Karpas-422 (cell line): ENCODE results near the gene H3-3A. TPM values are rescaled to one million over a fixed set of nuclear protein-coding genes. Genes with fewer than 3 reads are reported as not detected.

Experiments used
- DNase-seq: peaks from one replicate; pipeline ENCODE4 v3.0.0-alpha.2; 2015
- H2AFZ ChIP-seq: fragments of 200-600 bp; sonication (generic); 2 replicates; pipeline ENCODE4 v1.6.1; 2014; ENCODE audit warnings: antibody characterized with exemption, low read length, mixed read lengths
- H3K27ac ChIP-seq: fragments of 200-600 bp; sonication (generic); 2 replicates; pipeline ENCODE4 v1.5.1; 2014; ENCODE audit warnings: mild to moderate bottlenecking, low read length, moderate library complexity
- H3K27me3 ChIP-seq: fragments of 200-600 bp; sonication (generic); 2 replicates; pipeline ENCODE4 v1.6.1; 2014; ENCODE audit warnings: low read length, mixed read lengths
- H3K36me3 ChIP-seq: fragments of 200-600 bp; sonication (generic); 2 replicates; pipeline ENCODE4 v1.6.1; 2014; ENCODE audit warnings: low read length, mixed read lengths; ENCODE audit not compliant: insufficient read depth
- H3K4me1 ChIP-seq: fragments of 200-600 bp; sonication (generic); 2 replicates; pipeline ENCODE4 v1.6.1; 2014; ENCODE audit warnings: mild to moderate bottlenecking, low read length, mixed read lengths
- H3K4me2 ChIP-seq: fragments of 200-600 bp; sonication (generic); 2 replicates; pipeline ENCODE4 v1.6.1; 2014; ENCODE audit warnings: low read length, low read depth, mild to moderate bottlenecking; ENCODE audit not compliant: poor library complexity, severe bottlenecking
- H3K4me3 ChIP-seq: fragments of 200-600 bp; sonication (generic); 2 replicates; pipeline ENCODE4 v1.5.1; 2014; ENCODE audit warnings: mild to moderate bottlenecking, antibody characterized with exemption, low read length, mixed read lengths
- H3K79me2 ChIP-seq: fragments of 200-600 bp; sonication (generic); 2 replicates; pipeline ENCODE4 v1.6.1; 2014; ENCODE audit warnings: mild to moderate bottlenecking, low read length, mixed read lengths
- H3K9ac ChIP-seq: fragments of 200-600 bp; sonication (generic); 2 replicates; pipeline ENCODE4 v1.6.0; 2014; ENCODE audit warnings: low read length
- H3K9me2 ChIP-seq: fragments of 200-600 bp; sonication (generic), shearing (Covaris generic); replicated peaks from 2 replicates; pipeline ENCODE4 v1.6.0; 2014; ENCODE audit warnings: mild to moderate bottlenecking, low read length, moderate library complexity; ENCODE audit not compliant: insufficient read depth
- H3K9me3 ChIP-seq: fragments of 300-700, 200-600 bp; sonication (generic); 2 replicates; pipeline ENCODE4 v1.6.1; 2014; ENCODE audit warnings: low read length, mixed read lengths
- H4K20me1 ChIP-seq: fragments of 200-600 bp; sonication (generic); 2 replicates; pipeline ENCODE4 v1.6.1; 2014; ENCODE audit warnings: mild to moderate bottlenecking, antibody characterized with exemption, low read length, low read depth; ENCODE audit not compliant: insufficient read depth
- total RNA-seq: library from RNA; depleted of rRNA; stranded (reverse); fragments of >200 nt; shearing (Covaris generic); gene quantifications from 2 replicates; pipeline ENCODE4 v1.2.3, GENCODE V29; 2014; ENCODE audit warnings: low replicate concordance

H3-3A gene
- total RNA-seq, 1 experiment from 2014 or later, result 436 TPM

- H3K9ac ChIP-seq, result no peak overlapping the region
- H3K27ac ChIP-seq, result no peak overlapping the region
- H3K79me2 ChIP-seq, result no peaks in the 10 kb centered on the region
- H3K4me1 ChIP-seq, result peaks cover 37% of the 10 kb centered on the region
- H3K9me3 ChIP-seq, result no peaks in the 10 kb centered on the region
- no peaks in the 10 kb centered on the region for H3K9me2 ChIP-seq
- H3K4me2 ChIP-seq, result peak overlapping the region; percentile 57
- H4K20me1 ChIP-seq, result no peaks in the 10 kb centered on the region; the same call in 1 of the 2 replicates
- no peaks in the 10 kb centered on the region for H3K27me3 ChIP-seq
- H3K36me3 ChIP-seq, result no peaks in the 10 kb centered on the region
- no peak for DNase-seq
- no peak overlapping the region for H2AFZ ChIP-seq
- H3K4me3 ChIP-seq, result peak overlapping the region; percentile 51
Measured at GRCh38 chr1:226108935-226109828, 46.7 kb downstream of the H3-3A start.

GRCh38 chr1:226109829-226110248 lies 47.3 kb downstream of the H3-3A start:
- Histone ChIP-seq H3K9me2 (no peaks in the 10 kb centered on the region), H4K20me1 (no peaks in the 10 kb centered on the region), H2AFZ (peak overlapping the region; percentile 96), H3K9ac (peak overlapping the region; percentile 86), H3K9me3 (no peaks in the 10 kb centered on the region), H3K36me3 (no peaks in the 10 kb centered on the region), H3K27ac (peak overlapping the region; percentile 61), H3K79me2 (no peaks in the 10 kb centered on the region), H3K4me1 (peaks cover 37% of the 10 kb centered on the region), H3K27me3 (no peaks in the 10 kb centered on the region), H3K4me3 (peak overlapping the region; percentile 87), H3K4me2 (peak overlapping the region; percentile 100)
- DNase-seq, result peak; percentile 93

DNA sequence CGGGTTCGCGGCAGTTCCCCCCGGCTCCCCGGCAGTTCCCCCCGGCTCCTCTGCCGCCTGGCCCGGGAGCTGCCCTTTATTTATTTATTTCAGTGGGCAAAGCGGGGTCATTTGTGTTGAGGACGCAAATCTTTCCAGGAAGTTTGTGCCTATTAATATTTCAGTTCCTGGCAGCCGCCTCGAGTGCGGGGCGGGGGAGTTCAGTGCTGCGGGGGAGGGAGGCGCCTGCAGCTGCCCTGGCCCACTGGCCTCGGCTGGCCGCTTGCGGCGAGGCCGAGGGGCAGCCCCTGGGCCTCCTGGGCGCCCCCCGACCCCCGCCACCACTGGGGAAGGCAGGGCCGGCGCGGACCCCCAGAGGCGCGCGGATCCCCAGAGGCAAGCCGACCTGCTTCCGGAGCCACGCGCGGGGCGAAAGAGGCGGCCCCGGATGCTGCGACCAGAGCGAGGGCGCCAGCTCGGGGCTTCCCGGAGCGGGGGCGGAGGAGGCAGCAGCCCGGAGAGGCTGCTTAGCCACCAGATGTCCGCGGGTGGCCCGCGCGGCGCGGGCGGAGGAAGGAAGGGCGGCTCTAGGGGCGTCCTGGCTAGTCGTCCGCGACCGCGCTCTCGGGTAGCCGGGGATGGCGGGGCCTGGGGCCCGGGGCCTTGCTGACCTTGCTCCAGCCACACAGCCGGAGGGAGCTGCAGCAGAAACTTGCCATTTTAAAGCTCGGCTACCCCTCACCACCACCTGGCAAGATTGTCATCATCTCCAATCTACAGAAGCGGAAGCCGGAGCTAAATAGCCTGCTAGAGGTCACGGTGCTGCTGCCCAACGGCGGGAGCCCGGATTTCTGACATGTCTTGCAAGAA lies 48.0 kb downstream of the H3-3A start:
- Histone ChIP-seq H3K27me3 (no peaks in the 10 kb centered on the region), H2AFZ (peak overlapping the region; percentile 96), H3K9ac (peak overlapping the region; percentile 86), H3K4me1 (peaks cover 37% of the 10 kb centered on the region), H3K9me3 (no peaks in the 10 kb centered on the region), H4K20me1 (no peaks in the 10 kb centered on the region), H3K27ac (peak overlapping the region; percentile 61), H3K36me3 (no peaks in the 10 kb centered on the region), H3K4me2 (peak overlapping the region; percentile 100), H3K9me2 (no peaks in the 10 kb centered on the region), H3K4me3 (peak overlapping the region; percentile 87), H3K79me2 (no peaks in the 10 kb centered on the region)
- DNase-seq, result peak; percentile 83

DNA sequence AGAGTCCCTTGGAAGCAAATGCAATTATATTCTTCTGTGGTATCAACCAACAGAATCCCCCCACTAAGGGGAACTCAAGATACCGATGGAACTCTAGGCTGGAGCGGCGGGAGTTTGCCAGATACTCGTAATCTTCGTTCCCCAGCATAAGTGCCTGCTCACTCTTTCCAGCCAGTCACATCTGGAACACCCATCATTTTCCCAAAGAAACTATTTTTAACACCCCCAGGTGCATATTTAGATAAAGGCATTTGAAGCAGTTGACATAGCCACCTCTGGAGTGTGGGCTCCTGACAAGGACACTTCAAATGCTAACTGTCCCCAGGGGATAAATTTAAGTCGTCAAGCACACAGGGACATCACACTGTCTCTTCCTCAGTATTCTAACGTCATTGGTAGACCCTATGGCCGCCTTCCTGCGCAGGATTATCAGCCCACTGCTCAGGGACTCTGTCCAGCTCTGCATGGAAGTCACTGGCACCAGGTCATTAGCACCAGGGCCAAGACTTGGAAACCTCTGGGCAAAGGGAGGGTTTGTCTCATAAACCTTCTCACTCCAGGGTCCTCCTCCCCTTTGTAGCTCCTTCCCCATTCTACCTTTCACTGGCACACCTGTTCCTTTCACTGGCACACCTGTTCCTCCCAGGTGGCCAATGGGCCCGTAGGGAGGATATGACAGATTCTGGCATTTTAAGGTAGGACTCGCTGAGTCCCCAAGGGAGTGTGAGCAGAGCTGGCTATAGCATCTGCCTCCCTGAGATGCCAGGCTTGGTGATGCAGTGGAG lies 48.8 kb downstream of the H3-3A start:
- H3K9me3 ChIP-seq, result no peaks in the 10 kb centered on the region
- no peak for DNase-seq
- peaks cover 37% of the 10 kb centered on the region for H3K4me1 ChIP-seq
- H4K20me1 ChIP-seq, result no peaks in the 10 kb centered on the region
- H2AFZ ChIP-seq, result peak overlapping the region; percentile 96; the same call in 1 of the 2 replicates
- no peaks in the 10 kb centered on the region for H3K79me2 ChIP-seq
- peak overlapping the region; percentile 87 for H3K4me3 ChIP-seq
- H3K36me3 ChIP-seq, result no peaks in the 10 kb centered on the region
- H3K27me3 ChIP-seq, result no peaks in the 10 kb centered on the region
- H3K4me2 ChIP-seq, result peak overlapping the region; percentile 100
- H3K27ac ChIP-seq, result peak overlapping the region; percentile 61; the same call in 1 of the 2 replicates
- H3K9ac ChIP-seq, result peak overlapping the region; percentile 86
- no peaks in the 10 kb centered on the region for H3K9me2 ChIP-seq

DNA sequence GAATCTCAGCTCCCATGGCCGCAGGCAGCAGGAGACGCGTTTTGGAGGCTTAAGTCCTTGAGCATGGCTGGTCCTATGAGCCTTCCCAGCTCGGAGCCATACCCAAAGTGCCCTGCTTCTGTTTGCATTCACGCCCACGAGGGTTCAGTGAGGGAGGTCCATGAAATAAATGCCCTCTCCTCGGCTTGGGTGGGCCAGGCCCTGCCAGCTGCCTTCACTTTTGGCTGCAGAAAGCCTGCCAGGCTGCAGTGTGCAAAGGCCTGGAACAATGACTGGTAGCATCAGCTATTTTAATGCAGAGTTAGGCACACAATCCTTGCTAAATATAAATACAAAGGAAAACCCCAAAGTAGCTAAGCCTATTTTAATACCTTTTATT lies 49.4 kb downstream of the H3-3A start:
- Histone ChIP-seq H3K9ac (no peak overlapping the region), H2AFZ (no peak overlapping the region)

GRCh38 chr1:226112626-226113025 lies 50.1 kb downstream of the H3-3A start:
- Histone ChIP-seq H4K20me1 (no peaks in the 10 kb centered on the region), H3K27ac (no peak overlapping the region), H3K4me2 (no peak overlapping the region)

More for the DNA sequence above, 49.4 kb downstream of the H3-3A start:
- Histone ChIP-seq H3K4me3 (peak overlapping the region; percentile 87; the same call in 1 of the 2 replicates), H3K9me3 (no peaks in the 10 kb centered on the region), H3K79me2 (no peaks in the 10 kb centered on the region), H3K9me2 (no peaks in the 10 kb centered on the region), H3K27ac (no peak overlapping the region), H4K20me1 (no peaks in the 10 kb centered on the region), H3K27me3 (no peaks in the 10 kb centered on the region), H3K36me3 (no peaks in the 10 kb centered on the region), H3K4me1 (peaks cover 37% of the 10 kb centered on the region), H3K4me2 (peak overlapping the region; percentile 100)
- no peak for DNase-seq

DNA sequence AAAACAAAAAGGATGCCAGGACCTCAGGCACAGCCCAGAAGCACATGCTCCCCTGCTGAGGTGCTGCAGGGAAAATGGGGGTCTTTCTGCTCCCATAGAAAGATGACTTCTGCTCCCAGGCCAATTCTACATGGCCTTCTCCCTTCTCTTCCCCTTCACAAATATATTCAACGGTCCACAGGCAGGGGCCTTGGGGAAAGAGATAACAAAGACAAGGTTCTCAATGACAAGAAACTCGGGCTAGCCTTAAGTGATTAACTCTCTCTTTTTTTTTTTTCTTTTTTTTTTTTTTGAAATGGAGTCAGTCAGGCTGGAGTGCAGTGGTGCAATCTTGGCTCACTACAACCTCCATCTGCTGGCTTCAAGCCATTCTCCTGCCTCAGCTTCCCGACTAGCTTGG lies 54.2 kb downstream of the H3-3A start:
- H4K20me1 ChIP-seq, result no peaks in the 10 kb centered on the region
- no peaks in the 10 kb centered on the region for H3K27me3 ChIP-seq
- H3K36me3 ChIP-seq, result no peaks in the 10 kb centered on the region
- no peak overlapping the region for H2AFZ ChIP-seq
- no peaks in the 10 kb centered on the region for H3K9me2 ChIP-seq
- H3K4me1 ChIP-seq, result peaks cover 12% of the 10 kb centered on the region
- H3K4me2 ChIP-seq, result no peak overlapping the region
- H3K27ac ChIP-seq, result no peak overlapping the region
- no peaks in the 10 kb centered on the region for H3K79me2 ChIP-seq
- no peaks in the 10 kb centered on the region for H3K9me3 ChIP-seq
- no peak overlapping the region for H3K4me3 ChIP-seq
- DNase-seq, result no peak
- H3K9ac ChIP-seq, result no peak overlapping the region

More at GRCh38 chr1:226112626-226113025, 50.1 kb downstream of the H3-3A start:
- no peak overlapping the region for H2AFZ ChIP-seq
- no peaks in the 10 kb centered on the region for H3K36me3 ChIP-seq
- H3K9me2 ChIP-seq, result no peaks in the 10 kb centered on the region
- H3K9ac ChIP-seq, result no peak overlapping the region
- H3K9me3 ChIP-seq, result no peaks in the 10 kb centered on the region
- DNase-seq, result no peak
- H3K4me3 ChIP-seq, result no peak overlapping the region
- H3K27me3 ChIP-seq, result no peaks in the 10 kb centered on the region
- H3K79me2 ChIP-seq, result no peaks in the 10 kb centered on the region
- H3K4me1 ChIP-seq, result peaks cover 34% of the 10 kb centered on the region
